OCI-LY7 (cell line): ENCODE data around the gene IQCK.

Experiments used
- EZH2phosphoT487 ChIP-seq: fragments of 200-600 bp; sonication (generic); IDR thresholded peaks from 2 replicates; pipeline ENCODE4 v1.6.1; 2018; ENCODE audit warnings: low read depth, borderline replicate concordance, mild to moderate bottlenecking, mixed run types, antibody characterized with exemption, low read length, moderate library complexity, mixed read lengths
- TF ChIP-seq, protein P1 (sequence below): fragments of 200-600 bp; sonication (generic); conservative IDR thresholded peaks from 2 replicates; pipeline ENCODE4 v1.5.1; 2014; ENCODE audit warnings: mild to moderate bottlenecking, antibody characterized with exemption, low read length, moderate library complexity, mixed read lengths

DNA sequence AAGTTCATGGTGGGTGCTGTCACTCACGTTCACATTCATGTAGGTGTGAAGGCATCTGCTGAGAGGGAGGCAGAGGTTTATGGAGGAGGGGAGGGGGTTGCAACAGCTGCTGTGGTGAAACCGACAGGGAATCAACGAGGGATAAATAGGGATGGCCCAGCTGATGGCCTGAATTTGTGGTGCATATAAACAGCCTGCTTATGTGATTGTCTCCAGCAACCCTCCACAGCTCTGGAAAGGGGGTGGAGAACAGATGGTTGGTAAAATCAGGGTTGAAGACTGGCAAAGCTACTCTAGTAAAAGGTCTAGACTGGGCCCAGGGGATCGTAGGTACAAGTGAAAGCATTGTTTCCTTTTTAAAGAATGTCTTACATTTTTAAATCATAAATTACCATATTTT is 53.7 kb downstream of the IQCK start:
- TF ChIP-seq, protein P1, sequence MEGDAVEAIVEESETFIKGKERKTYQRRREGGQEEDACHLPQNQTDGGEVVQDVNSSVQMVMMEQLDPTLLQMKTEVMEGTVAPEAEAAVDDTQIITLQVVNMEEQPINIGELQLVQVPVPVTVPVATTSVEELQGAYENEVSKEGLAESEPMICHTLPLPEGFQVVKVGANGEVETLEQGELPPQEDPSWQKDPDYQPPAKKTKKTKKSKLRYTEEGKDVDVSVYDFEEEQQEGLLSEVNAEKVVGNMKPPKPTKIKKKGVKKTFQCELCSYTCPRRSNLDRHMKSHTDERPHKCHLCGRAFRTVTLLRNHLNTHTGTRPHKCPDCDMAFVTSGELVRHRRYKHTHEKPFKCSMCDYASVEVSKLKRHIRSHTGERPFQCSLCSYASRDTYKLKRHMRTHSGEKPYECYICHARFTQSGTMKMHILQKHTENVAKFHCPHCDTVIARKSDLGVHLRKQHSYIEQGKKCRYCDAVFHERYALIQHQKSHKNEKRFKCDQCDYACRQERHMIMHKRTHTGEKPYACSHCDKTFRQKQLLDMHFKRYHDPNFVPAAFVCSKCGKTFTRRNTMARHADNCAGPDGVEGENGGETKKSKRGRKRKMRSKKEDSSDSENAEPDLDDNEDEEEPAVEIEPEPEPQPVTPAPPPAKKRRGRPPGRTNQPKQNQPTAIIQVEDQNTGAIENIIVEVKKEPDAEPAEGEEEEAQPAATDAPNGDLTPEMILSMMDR = no peak
- no peak for TF ChIP-seq EZH2phosphoT487
